Activated CD4-positive, alpha-beta T cell treated with anti-CD3 and anti-CD28 coated beads, Interleukin-2, Interleukin-6, amounts not matched to agents 100 ng/mL and 50 ng/mL, durations not matched to agents 16 hours and 8 hours (primary cell): ENCODE results near the gene SHC1.
A peak's percentile ranks its signal among the peaks of the same experiment; 100 is the strongest.
"Not testable (repeated sequence)": the region's sequence is repeated elsewhere in the genome, so short reads cannot be mapped to it uniquely, and the experiment has no call there.

Source experiments
- DNase-seq: peaks from one replicate; pipeline ENCODE4 v3.0.0-alpha.2; 2020

SHC1 gene

DNA sequence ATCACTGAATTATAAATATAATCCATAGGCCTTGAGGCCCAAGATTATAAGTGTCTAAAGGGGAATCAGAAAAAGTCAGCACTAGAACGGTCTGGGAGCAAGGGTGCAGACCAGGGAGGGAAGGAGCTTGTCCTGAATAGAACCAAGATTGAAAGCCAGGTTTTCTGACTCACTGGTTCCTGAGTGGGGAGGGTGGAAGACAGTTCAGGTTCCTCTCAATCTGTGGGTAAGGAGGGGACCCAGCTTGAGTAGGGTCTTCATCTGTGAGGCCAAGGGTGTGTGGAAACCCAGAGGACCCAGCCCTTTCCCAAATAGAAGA, 23.7 kb upstream of the SHC1 start:
- DNase-seq, result no peak

- no peak for DNase-seq
Measured at GRCh38 chr1:154993572-154994268, 23.2 kb upstream of the SHC1 start, which contains the start of gene LENEP. Gene LENEP, plus strand, starts transcription at chr1:154993586. Its CDS starts 22 bp downstream, at chr1:154993608.

- DNase-seq, result no peak
Measured at GRCh38 chr1:154992721-154993571, 22.4 kb upstream of the SHC1 start.

GRCh38 chr1:154990276-154990675, 19.7 kb upstream of the SHC1 start:
- no peak for DNase-seq

- no peak for DNase-seq
Measured at GRCh38 chr1:154989195-154989860, 18.8 kb upstream of the SHC1 start.

GRCh38 chr1:154988058-154988954, 17.8 kb upstream of the SHC1 start:
- no peak for DNase-seq

- no peak for DNase-seq
Measured at GRCh38 chr1:154987326-154987725, 16.8 kb upstream of the SHC1 start.

DNA sequence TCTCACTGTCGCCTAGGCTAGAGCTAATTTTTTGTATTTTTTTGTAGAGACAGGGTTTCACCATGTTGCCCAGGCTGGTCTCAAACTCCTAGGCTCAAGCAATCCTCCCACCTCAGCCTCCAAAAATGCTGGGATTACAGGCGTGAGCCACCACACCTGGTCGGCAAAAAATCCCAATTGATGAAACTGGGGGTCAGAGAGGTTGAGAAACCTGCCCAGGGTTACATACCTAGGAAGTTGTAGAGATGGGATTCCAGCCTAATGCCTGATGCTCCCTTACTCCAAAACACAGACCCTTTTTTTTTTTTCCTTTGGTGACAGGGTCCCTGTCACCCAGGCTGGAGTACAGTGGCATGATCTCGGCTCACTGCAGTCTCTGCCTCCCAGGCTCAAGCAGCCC, 16.2 kb upstream of the SHC1 start:
- DNase-seq, result not testable (repeated sequence)

DNA sequence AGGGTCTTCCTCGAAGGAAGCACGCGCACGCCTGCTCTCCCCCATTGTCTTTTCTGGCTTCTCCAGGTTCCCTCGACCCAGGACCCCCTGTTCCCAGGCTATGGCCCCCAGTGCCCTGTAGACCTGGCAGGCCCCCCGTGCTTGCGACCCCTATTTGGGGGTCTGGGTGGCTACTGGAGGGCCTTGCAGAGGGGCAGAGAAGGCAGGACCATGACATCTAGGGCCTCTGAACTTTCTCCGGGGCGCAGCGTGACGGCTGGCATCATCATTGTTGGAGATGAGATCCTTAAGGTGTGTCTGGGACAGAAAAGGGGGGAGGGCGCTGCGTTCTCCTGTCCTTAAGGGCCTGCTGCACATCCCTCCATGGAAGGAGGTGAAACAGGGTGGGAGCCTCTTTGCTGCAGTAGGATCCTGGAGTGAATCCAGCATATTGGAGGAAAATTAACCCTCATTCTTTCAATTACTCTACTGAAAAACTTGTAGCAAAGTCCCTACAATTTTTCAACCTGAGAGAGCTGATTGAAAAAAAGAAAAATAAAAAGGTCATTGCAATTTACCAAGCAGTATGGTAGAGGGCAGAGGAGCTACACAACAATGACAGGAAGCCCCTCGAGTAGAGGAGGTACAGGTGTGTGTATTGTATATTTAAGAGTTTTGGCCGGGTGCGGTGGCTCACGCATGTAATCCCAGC, 13.4 kb upstream of the SHC1 start:
- no peak for DNase-seq

DNA sequence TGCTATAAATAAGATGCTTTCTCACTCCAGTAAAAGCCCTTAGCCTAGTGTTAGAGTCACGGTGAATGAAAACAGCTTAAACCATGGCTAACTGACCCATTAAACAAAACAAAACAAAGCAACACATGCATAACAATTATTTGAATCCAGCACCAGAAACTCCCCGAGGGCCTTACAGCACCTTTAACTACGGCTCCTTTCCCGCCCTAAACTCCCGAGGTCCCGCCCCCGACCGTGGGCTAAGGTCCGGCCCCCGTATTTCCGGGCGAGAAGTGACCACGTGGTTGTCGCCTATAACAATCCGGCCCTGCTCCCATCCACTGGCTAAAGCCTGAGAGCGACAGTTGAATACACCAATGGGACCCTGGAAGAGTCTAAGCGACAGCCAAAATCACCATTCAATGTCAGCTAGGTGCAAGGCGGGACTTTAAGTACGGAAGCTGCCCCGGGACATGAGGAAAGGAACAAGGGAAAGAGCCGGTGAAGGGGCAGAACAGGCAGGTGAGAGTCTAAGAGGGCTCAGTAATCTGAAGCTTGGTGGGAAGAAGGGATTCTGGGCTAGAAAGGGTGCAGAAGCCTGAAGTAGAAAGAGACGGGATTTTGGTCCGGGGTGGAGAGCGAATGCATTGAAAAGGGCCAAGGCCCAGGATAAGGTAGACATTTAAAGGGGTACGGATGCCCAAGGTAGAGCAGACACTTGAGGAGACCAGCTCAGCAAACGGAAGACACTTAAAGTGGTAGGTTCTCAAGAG, 12.5 kb upstream of the SHC1 start, which contains the start of gene FLAD1:
TSS of gene FLAD1 (plus strand) at position 448 of the 752 bp plus-strand sequence. CDS start 351 bp downstream, outside the sequence.
- DNase-seq, result peak; percentile 99

GRCh38 chr1:154982341-154982740, 11.8 kb upstream of the SHC1 start:
- DNase-seq, result no peak

- DNase-seq, result no peak
Measured at GRCh38 chr1:154978360-154978759, 7.8 kb upstream of the SHC1 start.

DNA sequence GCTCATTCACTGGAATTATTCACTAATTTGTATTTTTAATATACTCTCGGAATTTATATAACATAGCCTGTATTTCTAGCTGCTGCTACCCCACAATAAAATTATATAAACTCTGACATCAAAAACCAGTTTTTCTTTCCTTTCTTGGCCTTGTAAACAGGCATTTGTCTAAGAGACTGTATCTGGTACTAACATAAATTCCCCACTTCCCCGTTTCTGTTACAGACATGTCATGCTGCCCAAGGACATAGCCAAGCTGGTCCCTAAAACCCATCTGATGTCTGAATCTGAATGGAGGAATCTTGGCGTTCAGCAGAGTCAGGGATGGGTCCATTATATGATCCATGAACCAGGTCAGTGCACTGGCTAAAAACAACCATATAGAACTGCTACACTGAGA, 7.2 kb upstream of the SHC1 start:
- not testable (repeated sequence) for DNase-seq

GRCh38 chr1:154975409-154976059, 5.0 kb upstream of the SHC1 start:
- DNase-seq, result peak; percentile 73

DNA sequence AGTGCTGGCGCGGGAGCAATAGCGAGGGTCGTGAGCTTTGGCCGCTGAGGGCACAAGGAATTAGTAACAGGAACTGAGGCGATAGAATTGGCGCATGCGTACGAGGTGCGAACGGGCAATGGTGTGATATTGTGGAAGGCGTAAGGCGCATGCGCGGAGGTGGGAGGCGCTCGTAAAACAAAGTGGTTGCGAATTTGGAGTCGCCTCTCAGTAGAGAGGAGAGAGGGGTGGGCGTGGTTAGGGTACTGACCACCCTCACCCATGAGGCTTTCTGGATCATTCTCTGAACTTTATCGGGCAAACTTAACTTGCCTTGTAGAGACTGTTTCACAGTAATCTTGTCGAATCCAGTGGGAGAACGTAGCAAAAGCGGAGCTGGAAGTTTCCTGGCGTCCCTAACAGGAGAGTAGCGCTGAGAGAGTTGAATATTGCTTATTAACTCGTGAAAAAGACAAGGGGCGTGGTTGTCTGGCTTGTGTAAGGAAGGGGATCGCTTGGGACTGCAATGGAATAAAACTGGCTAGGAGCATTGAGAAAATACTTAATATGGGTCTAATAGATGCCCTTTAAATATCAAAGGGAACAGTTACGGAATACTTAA, 4.4 kb upstream of the SHC1 start:
- DNase-seq, result peak; percentile 97

GRCh38 chr1:154974102-154974807, 3.7 kb upstream of the SHC1 start, which contains the start of gene CKS1B:
Gene CKS1B, plus strand, starts transcription at chr1:154974681. Its CDS starts 65 bp downstream, at chr1:154974746.
- DNase-seq, result peak; percentile 99

GRCh38 chr1:154973344-154974101, 3.0 kb upstream of the SHC1 start:
- peak; percentile 97 for DNase-seq

DNA sequence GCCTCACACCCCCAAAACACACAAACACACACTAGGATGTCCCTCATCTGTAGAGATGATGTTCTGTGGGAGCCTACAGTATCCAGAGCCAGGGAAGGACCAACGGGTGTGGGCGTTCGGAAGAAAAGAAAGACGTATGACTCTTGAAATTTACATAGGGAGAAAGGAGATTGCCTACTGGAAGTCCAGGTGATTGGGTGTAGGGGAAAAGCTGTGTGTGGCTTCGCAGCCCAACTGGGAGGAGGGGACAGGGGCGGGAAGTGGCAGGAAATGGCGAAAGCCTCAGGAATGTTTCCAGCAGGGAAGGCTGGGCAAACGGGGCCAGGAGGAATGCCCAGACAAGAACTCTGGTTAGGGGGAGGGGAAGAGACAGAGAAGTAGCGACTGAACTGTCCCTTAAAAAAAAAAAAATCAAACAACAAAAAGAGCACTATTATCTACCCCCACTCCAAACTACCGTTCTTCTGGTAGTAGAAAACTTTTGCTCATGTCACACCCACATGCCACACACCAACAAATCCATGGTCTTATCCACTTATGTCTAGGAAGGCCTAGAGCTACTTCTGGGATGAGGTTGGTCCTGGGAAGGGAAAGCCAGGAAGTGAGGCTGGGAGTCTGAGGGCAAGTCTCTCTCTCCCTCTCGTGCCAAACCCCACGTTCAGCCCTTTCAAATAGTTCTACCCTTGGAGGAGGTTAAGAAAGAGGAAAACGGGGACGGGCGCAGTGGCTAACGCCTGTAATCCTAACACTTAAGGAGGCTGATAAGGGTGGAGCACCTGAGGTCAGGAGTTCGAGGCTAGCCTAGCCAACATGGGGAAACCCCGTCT, 2.2 kb upstream of the SHC1 start:
- no peak for DNase-seq
